ENCODE measurements around the gene MRE11.

DNA sequence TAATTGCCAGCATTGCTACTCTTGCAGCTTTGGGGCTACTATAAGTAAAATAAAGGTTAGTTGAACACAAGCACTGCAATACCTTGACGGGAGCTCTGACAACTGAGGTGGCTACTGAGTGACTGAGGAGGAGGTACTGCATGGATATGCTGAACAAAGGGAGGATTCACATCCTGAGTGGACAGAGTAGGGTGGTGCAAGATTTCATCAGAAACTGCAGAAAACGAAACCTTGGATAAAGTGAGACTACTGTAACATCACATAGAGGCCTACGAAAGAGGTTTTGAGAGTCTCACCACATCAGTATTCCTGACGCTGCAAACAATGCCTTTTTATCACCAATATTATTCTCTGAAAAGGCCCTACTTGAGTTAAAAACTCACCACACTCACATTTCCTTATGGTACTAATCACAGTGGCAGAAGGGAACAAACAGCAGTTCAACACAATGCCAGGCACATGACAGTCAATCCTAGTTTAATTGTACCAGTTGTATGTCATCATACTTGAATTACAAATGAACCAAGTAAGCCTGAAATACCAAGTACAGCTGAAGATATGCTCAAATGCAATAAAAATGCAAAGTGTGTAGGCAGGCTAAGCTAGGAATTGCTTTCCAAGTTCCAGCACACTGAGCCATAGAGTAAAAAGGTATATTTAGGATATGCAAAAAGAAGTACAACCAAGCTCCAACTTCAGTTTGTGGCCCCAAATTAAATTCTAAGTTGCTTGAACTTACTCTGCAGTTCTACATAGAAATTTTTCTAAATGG, 88.4 kb downstream of the MRE11 start:
- TF ChIP-seq POLR2AphosphoS5 (IDR thresholded peaks at IDR 0.05; ENCODE audit: low read depth, low read length) = no peak
- TF ChIP-seq, protein P1, sequence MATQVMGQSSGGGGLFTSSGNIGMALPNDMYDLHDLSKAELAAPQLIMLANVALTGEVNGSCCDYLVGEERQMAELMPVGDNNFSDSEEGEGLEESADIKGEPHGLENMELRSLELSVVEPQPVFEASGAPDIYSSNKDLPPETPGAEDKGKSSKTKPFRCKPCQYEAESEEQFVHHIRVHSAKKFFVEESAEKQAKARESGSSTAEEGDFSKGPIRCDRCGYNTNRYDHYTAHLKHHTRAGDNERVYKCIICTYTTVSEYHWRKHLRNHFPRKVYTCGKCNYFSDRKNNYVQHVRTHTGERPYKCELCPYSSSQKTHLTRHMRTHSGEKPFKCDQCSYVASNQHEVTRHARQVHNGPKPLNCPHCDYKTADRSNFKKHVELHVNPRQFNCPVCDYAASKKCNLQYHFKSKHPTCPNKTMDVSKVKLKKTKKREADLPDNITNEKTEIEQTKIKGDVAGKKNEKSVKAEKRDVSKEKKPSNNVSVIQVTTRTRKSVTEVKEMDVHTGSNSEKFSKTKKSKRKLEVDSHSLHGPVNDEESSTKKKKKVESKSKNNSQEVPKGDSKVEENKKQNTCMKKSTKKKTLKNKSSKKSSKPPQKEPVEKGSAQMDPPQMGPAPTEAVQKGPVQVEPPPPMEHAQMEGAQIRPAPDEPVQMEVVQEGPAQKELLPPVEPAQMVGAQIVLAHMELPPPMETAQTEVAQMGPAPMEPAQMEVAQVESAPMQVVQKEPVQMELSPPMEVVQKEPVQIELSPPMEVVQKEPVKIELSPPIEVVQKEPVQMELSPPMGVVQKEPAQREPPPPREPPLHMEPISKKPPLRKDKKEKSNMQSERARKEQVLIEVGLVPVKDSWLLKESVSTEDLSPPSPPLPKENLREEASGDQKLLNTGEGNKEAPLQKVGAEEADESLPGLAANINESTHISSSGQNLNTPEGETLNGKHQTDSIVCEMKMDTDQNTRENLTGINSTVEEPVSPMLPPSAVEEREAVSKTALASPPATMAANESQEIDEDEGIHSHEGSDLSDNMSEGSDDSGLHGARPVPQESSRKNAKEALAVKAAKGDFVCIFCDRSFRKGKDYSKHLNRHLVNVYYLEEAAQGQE (IDR thresholded peaks at IDR 0.05; ENCODE audit: insufficient read depth in 1 of 2, low read depth in 2 of 2, low read length in 2 of 2) = no peak
- TF ChIP-seq SIN3A (IDR thresholded peaks at IDR 0.05; ENCODE audit: borderline replicate concordance, insufficient read depth, low read length) = no peak
- no peak for TF ChIP-seq TAF1 (IDR thresholded peaks at IDR 0.05; ENCODE audit: borderline replicate concordance, insufficient read depth, low read length)

All from PFSK-1 (cell line).